HepG2 (cell line): ENCODE data around the gene DDC. TPM values are rescaled to one million over a fixed set of nuclear protein-coding genes. Genes with fewer than 3 reads are reported as not detected.
A peak's percentile ranks its signal among the peaks of the same experiment; 100 is the strongest.

ENCODE experiments used
- ATM ChIP-seq: fragments of 450-650 bp; IDR thresholded peaks from 2 replicates; pipeline ENCODE4 v1.7.1; 2017; ENCODE audit warnings: mild to moderate bottlenecking, borderline replicate concordance
- ELF1 ChIP-seq: sonication (generic); formaldehyde crosslinking; IDR thresholded peaks from 2 replicates; pipeline ENCODE4 v1.4.0; 2020; ENCODE audit warnings: missing genetic modification reagents
- FOXK1 ChIP-seq: sonication (generic); formaldehyde crosslinking; IDR thresholded peaks from 2 replicates; pipeline ENCODE4 v1.4.0; 2020; ENCODE audit warnings: low read depth, missing genetic modification reagents, borderline replicate concordance
- FOXP1 ChIP-seq, 2 experiments: fragments of 450-650 bp in 1 of 2; IDR thresholded peaks; 2 replicates each; pipeline ENCODE4 v1.6.1; 2017 to 2018; ENCODE audit warnings: antibody characterized with exemption in 1 of 2
- HOXD1 ChIP-seq: sonication (generic); formaldehyde crosslinking; IDR thresholded peaks from 2 replicates; pipeline ENCODE4 v1.5.0; 2020; ENCODE audit warnings: missing genetic modification reagents
- ISX ChIP-seq: sonication (generic); formaldehyde crosslinking; conservative IDR thresholded peaks from 2 replicates; pipeline ENCODE4 v1.5.0; 2020; ENCODE audit warnings: missing genetic modification reagents
- NFKBIZ ChIP-seq: IDR thresholded peaks from 2 replicates; pipeline ENCODE4 v1.6.1; 2018; ENCODE audit warnings: missing genetic modification reagents, missing compliant biosample characterization
- POLR2AphosphoS5 ChIP-seq: IDR thresholded peaks from 2 replicates; pipeline ENCODE4 v1.6.1; 2012; ENCODE audit warnings: low read depth, low read length
- PRPF4 ChIP-seq: fragments of 200-400 bp; formaldehyde crosslinking; IDR thresholded peaks from 2 replicates; pipeline ENCODE4 v1.6.1; 2016; ENCODE audit warnings: low read length, low read depth; ENCODE audit not compliant: poor library complexity, severe bottlenecking
- RFX3 ChIP-seq: IDR thresholded peaks from 2 replicates; pipeline ENCODE4 v1.6.1; 2016; ENCODE audit warnings: missing biosample characterization, missing genetic modification reagents
- TBX3 ChIP-seq: fragments of 450-650 bp; IDR thresholded peaks from 2 replicates; pipeline ENCODE4 v1.6.1; 2017; ENCODE audit warnings: antibody characterized with exemption, mild to moderate bottlenecking, inconsistent platforms, borderline replicate concordance
- ZFP82 ChIP-seq: sonication (generic); formaldehyde crosslinking; IDR thresholded peaks from 2 replicates; pipeline ENCODE4 v1.5.1; 2020; ENCODE audit warnings: mild to moderate bottlenecking, missing genetic modification reagents, borderline replicate concordance
- ZNF598 ChIP-seq: sonication (generic); formaldehyde crosslinking; IDR thresholded peaks from 2 replicates; pipeline ENCODE4 v1.5.1; 2020; ENCODE audit warnings: mild to moderate bottlenecking, missing genetic modification reagents, borderline replicate concordance
- ZNF83 ChIP-seq: sonication (generic); formaldehyde crosslinking; IDR thresholded peaks from 2 replicates; pipeline ENCODE4 v1.4.0; 2020; ENCODE audit warnings: missing genetic modification reagents, mild to moderate bottlenecking, borderline replicate concordance
- polyA plus RNA-seq, 8 experiments: library from polyadenylated mRNA; depleted of rRNA in 3 of 8; stranded (reverse) in 7 of 8; unstranded in 1 of 8; fragments of >200 nt; fragmentation: Illumina TruSeq in 4 of 8; extraction: Trizol in 4 of 8; gene quantifications; 2 replicates each; pipeline versions ENCODE4 v1.2.1 to v1.2.3, GENCODE V29; 2011 to 2016; ENCODE audit warnings: low read depth in 4 of 8, missing spikeins in 1 of 8, mixed read lengths in 1 of 8; ENCODE audit not compliant: insufficient read depth in 1 of 8
- total RNA-seq, 5 experiments: library from RNA; depleted of rRNA; stranded (reverse); fragments of >200 nt; fragmentation: Illumina TruSeq; extraction: Trizol; gene quantifications; 2 replicates each; pipeline ENCODE4 v1.2.3, GENCODE V29; 2016; ENCODE audit warnings: low read depth in 1 of 5
- TF ChIP-seq, protein P1 (sequence below): IDR thresholded peaks from 2 replicates; pipeline ENCODE4 v1.6.1; 2016; ENCODE audit warnings: low read depth
- TF ChIP-seq, protein P2 (sequence below): sonication (generic); formaldehyde crosslinking; IDR thresholded peaks from 2 replicates; pipeline ENCODE4 v1.8.0; 2022; ENCODE audit warnings: mild to moderate bottlenecking, missing genetic modification reagents; ENCODE audit not compliant: insufficient replicate concordance
- TF ChIP-seq, protein P3 (sequence below): sonication (generic); formaldehyde crosslinking; IDR thresholded peaks from 2 replicates; pipeline ENCODE4 v1.9.0; 2022; ENCODE audit warnings: low read depth, missing genetic modification reagents
- TF ChIP-seq, protein P4 (sequence below): sonication (generic); formaldehyde crosslinking; IDR thresholded peaks from 2 replicates; pipeline ENCODE4 v1.4.0; 2020; ENCODE audit warnings: missing genetic modification reagents, borderline replicate concordance
- TF ChIP-seq, protein P5 (sequence below): sonication (generic); formaldehyde crosslinking; IDR thresholded peaks from 2 replicates; pipeline ENCODE4 v1.5.0; 2020; ENCODE audit warnings: missing genetic modification reagents

DDC gene
- total and polyA plus RNA-seq, 2 of the 13 experiments (the other 11 are each of a cell fraction or from before 2014, with no cell fraction given): 11.7 to 93.3 TPM

DNA sequence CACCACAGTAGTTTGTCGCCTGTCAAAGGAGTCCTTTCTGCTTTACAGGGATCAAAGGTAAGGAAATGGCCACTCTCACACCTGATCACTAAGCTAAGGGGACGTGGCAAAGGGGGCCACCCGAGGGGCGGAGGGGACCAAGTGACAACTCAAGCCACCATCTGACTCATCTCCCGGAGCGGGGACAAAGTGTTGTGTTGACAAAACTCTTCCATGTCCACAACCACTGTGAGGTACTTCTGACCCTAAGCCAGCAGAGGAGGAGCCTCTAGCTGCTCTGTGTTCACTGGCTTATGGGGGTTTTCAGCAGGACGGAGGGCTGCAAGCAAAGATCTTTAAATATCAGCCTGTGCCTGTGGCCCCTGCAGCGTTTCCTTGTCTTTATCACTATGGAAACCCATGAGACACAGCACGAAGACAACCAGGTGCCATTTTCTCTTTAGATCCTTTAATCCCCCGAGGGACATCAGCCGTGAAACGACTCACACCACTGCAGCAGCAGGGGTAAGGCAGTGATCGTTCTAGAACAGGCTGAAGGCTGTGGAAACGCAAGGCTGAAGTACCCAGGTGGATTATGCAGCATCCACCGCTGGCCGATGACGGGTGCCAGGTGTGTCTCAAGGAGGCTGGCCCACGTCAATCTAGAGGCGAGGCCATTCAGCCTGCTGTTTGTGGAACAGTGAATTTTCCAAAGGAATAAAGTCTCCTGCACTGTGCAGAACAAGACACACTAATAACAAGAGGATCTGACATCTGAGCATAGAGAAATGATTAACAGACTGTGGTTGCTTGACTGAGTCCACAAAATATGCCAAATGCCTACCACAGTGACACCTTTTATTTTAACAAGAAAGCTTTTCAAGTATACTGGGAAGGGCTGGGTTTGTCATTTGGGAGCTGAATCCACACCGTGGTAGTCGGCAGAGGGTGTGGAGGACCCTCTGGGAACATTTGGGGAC is 26.6 kb upstream of the DDC start (continued):
- TF ChIP-seq ZNF598 (CRISPR knock-in tag): peak; percentile 36; the same call in 1 of the 2 replicates
- TF ChIP-seq ISX (CRISPR knock-in tag): no peak
- TF ChIP-seq HOXD1: no peak
- TF ChIP-seq FOXK1 (CRISPR knock-in tag): peak; percentile 70
- TF ChIP-seq, protein P1, sequence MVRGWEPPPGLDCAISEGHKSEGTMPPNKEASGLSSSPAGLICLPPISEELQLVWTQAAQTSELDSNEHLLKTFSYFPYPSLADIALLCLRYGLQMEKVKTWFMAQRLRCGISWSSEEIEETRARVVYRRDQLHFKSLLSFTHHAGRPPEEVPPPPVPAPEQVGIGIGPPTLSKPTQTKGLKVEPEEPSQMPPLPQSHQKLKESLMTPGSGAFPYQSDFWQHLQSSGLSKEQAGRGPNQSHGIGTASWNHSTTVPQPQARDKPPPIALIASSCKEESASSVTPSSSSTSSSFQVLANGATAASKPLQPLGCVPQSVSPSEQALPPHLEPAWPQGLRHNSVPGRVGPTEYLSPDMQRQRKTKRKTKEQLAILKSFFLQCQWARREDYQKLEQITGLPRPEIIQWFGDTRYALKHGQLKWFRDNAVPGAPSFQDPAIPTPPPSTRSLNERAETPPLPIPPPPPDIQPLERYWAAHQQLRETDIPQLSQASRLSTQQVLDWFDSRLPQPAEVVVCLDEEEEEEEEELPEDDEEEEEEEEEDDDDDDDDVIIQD (CRISPR knock-in tag): peak; percentile 42; the same call in 1 of the 2 replicates
- no peak; the same call in 1 of the 2 replicates for TF ChIP-seq POLR2AphosphoS5
- TF ChIP-seq RFX3 (CRISPR knock-in tag): no peak
- no peak for TF ChIP-seq PRPF4
- peak; percentile 82; the same call in 1 of the 2 replicates for TF ChIP-seq TBX3
- TF ChIP-seq ATM: no peak
- TF ChIP-seq FOXP1 (IDR thresholded peaks at IDR 0.05): no peak
- TF ChIP-seq FOXP1 (CRISPR knock-in tag; IDR thresholded peaks at IDR 0.05): peak; percentile 69
- TF ChIP-seq ELF1 (CRISPR knock-in tag): no peak
- TF ChIP-seq, protein P2, sequence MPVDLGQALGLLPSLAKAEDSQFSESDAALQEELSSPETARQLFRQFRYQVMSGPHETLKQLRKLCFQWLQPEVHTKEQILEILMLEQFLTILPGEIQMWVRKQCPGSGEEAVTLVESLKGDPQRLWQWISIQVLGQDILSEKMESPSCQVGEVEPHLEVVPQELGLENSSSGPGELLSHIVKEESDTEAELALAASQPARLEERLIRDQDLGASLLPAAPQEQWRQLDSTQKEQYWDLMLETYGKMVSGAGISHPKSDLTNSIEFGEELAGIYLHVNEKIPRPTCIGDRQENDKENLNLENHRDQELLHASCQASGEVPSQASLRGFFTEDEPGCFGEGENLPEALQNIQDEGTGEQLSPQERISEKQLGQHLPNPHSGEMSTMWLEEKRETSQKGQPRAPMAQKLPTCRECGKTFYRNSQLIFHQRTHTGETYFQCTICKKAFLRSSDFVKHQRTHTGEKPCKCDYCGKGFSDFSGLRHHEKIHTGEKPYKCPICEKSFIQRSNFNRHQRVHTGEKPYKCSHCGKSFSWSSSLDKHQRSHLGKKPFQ (CRISPR knock-in tag): no peak
- TF ChIP-seq, protein P3, sequence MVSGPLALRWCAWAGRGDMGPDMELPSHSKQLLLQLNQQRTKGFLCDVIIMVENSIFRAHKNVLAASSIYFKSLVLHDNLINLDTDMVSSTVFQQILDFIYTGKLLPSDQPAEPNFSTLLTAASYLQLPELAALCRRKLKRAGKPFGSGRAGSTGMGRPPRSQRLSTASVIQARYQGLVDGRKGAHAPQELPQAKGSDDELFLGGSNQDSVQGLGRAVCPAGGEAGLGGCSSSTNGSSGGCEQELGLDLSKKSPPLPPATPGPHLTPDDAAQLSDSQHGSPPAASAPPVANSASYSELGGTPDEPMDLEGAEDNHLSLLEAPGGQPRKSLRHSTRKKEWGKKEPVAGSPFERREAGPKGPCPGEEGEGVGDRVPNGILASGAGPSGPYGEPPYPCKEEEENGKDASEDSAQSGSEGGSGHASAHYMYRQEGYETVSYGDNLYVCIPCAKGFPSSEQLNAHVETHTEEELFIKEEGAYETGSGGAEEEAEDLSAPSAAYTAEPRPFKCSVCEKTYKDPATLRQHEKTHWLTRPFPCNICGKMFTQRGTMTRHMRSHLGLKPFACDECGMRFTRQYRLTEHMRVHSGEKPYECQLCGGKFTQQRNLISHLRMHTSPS (CRISPR knock-in tag): no peak
- 0 out of 2 replicates have a peak, but pooled peaks have one; percentile 30 for TF ChIP-seq ZFP82
- 0 out of 2 replicates have a peak, but pooled peaks have one; percentile 29 for TF ChIP-seq NFKBIZ (CRISPR knock-in tag)
- no peak for TF ChIP-seq ZNF83
- TF ChIP-seq, protein P4, sequence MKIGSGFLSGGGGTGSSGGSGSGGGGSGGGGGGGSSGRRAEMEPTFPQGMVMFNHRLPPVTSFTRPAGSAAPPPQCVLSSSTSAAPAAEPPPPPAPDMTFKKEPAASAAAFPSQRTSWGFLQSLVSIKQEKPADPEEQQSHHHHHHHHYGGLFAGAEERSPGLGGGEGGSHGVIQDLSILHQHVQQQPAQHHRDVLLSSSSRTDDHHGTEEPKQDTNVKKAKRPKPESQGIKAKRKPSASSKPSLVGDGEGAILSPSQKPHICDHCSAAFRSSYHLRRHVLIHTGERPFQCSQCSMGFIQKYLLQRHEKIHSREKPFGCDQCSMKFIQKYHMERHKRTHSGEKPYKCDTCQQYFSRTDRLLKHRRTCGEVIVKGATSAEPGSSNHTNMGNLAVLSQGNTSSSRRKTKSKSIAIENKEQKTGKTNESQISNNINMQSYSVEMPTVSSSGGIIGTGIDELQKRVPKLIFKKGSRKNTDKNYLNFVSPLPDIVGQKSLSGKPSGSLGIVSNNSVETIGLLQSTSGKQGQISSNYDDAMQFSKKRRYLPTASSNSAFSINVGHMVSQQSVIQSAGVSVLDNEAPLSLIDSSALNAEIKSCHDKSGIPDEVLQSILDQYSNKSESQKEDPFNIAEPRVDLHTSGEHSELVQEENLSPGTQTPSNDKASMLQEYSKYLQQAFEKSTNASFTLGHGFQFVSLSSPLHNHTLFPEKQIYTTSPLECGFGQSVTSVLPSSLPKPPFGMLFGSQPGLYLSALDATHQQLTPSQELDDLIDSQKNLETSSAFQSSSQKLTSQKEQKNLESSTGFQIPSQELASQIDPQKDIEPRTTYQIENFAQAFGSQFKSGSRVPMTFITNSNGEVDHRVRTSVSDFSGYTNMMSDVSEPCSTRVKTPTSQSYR (CRISPR knock-in tag): no peak
- TF ChIP-seq, protein P5, sequence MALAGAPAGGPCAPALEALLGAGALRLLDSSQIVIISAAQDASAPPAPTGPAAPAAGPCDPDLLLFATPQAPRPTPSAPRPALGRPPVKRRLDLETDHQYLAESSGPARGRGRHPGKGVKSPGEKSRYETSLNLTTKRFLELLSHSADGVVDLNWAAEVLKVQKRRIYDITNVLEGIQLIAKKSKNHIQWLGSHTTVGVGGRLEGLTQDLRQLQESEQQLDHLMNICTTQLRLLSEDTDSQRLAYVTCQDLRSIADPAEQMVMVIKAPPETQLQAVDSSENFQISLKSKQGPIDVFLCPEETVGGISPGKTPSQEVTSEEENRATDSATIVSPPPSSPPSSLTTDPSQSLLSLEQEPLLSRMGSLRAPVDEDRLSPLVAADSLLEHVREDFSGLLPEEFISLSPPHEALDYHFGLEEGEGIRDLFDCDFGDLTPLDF (CRISPR knock-in tag): no peak
